ENCODE data around the gene ZNF888.
"Not testable (repeated sequence)": the region's sequence is repeated elsewhere in the genome, so short reads cannot be mapped to it uniquely, and the experiment has no call there.

ZNF888 gene

DNA sequence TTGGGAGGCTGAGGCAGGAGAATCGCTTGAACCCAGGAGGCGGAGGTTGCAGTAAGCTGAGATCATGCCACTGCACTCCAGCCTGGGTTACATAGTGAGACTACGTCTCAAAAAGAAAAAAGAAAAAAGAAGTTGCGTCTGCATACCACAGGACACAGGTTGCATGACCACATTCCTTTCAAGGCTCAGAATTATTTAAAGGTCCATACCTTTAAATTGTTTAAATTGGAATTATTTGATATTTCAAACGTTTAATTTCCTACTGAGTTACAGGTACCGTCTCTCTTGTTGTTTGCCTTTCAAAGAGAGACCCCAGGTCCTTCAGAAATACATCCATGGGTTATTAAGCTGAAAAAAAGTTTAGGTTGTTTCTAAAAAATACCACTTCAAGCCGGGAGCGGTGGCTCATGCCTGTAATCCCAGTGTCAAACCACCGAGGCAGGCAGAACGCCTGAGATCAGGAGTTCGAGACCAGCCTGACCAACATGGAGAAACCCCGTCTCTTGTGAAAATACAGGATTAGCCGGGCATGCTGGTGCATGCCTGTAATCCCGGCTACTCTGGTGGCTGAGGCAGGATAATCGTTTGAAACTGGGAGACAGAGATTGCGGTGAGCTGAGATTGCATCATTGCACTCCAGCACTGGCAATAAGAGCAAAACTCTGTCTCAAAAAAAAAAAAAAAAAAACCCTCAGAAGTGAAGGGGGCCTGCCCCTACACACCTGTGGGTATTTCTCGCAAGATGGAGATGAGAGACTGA lies 20.8 kb upstream of the ZNF888 start:
- no peak for DNase-seq (ENCODE audit: low read depth)
- TF ChIP-seq, protein P1, sequence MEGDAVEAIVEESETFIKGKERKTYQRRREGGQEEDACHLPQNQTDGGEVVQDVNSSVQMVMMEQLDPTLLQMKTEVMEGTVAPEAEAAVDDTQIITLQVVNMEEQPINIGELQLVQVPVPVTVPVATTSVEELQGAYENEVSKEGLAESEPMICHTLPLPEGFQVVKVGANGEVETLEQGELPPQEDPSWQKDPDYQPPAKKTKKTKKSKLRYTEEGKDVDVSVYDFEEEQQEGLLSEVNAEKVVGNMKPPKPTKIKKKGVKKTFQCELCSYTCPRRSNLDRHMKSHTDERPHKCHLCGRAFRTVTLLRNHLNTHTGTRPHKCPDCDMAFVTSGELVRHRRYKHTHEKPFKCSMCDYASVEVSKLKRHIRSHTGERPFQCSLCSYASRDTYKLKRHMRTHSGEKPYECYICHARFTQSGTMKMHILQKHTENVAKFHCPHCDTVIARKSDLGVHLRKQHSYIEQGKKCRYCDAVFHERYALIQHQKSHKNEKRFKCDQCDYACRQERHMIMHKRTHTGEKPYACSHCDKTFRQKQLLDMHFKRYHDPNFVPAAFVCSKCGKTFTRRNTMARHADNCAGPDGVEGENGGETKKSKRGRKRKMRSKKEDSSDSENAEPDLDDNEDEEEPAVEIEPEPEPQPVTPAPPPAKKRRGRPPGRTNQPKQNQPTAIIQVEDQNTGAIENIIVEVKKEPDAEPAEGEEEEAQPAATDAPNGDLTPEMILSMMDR (IDR thresholded peaks at IDR 0.05; ENCODE audit: insufficient read depth, low read depth, low read length, missing control alignments) = no peak
- no peak overlapping the region for H3K4me3 ChIP-seq (ENCODE audit: low read depth, low read length)

- peak overlapping the region; percentile 77 for H3K4me3 ChIP-seq (ENCODE audit: low read depth, low read length)
- DNase-seq (ENCODE audit: low read depth) = no peak
- TF ChIP-seq, protein P1 (IDR thresholded peaks at IDR 0.05; ENCODE audit: insufficient read depth, low read depth, low read length, missing control alignments) = no peak
Observed at GRCh38 chr19:52943134-52943883, 20.1 kb upstream of the ZNF888 start.

GRCh38 chr19:52942386-52943133 lies 19.3 kb upstream of the ZNF888 start:
- TF ChIP-seq, protein P1 (IDR thresholded peaks at IDR 0.05; ENCODE audit: insufficient read depth, low read depth, low read length, missing control alignments) = no peak
- H3K4me3 ChIP-seq (ENCODE audit: low read depth, low read length) = peak overlapping the region; percentile 99
- peak; percentile 94 for DNase-seq (ENCODE audit: low read depth)

- H3K4me3 ChIP-seq (ENCODE audit: low read depth, low read length) = peak overlapping the region; percentile 99
- DNase-seq (ENCODE audit: low read depth) = peak; percentile 40
- TF ChIP-seq, protein P1 (IDR thresholded peaks at IDR 0.05; ENCODE audit: insufficient read depth, low read depth, low read length, missing control alignments) = no peak
Observed at GRCh38 chr19:52941941-52942385, 18.7 kb upstream of the ZNF888 start.

DNA sequence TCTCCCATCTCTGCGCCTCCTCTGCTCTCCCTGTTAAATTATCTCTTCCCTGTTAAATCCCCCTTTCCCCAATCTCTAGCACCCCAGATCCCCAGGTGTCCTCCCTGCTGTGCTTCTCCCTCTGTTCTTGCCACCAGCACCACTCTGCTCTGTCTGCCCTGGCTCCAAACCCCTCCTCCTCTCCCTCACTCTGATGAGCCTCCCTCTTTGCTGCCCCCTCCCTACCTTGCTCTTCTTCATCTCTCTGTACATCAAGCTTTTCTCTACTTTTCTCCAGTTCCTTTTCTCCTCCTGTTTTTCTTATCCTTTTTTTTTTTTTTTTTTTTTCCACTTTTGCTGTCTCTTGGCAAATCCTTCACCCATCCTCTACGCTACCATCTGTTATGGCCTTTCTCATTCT lies 18.3 kb upstream of the ZNF888 start:
- DNase-seq (ENCODE audit: low read depth) = not testable (repeated sequence)
- peak overlapping the region; percentile 99 for H3K4me3 ChIP-seq (ENCODE audit: low read depth, low read length)

- not testable (repeated sequence) for H3K4me3 ChIP-seq (ENCODE audit: low read depth, low read length)
Observed at GRCh38 chr19:52940905-52941304, 17.7 kb upstream of the ZNF888 start.

DNA sequence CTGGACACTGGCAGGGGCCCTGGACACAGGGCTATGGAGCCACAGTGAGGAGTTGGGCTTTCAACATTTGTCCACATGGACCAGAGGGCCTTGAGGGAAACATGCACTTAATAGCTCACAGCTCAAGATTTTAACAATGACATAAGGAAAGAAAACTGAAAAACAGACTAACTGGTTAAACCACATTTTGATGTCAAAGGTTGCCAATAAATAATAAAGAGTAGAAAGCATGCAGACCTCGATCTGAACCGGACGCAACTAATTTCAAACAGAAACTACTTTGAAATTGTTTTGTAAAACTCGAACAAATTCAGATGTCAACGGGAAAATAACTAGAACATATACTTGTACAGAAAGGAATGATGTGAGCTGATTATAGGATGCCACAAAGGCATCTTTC lies 15.5 kb upstream of the ZNF888 start:
- no peak for DNase-seq (ENCODE audit: low read depth)
- TF ChIP-seq, protein P1 (IDR thresholded peaks at IDR 0.05; ENCODE audit: insufficient read depth, low read depth, low read length, missing control alignments) = no peak
- no peak overlapping the region for H3K4me3 ChIP-seq (ENCODE audit: low read depth, low read length)

More at GRCh38 chr19:52940905-52941304, 17.7 kb upstream of the ZNF888 start:
- not testable (repeated sequence) for DNase-seq (ENCODE audit: low read depth)
